Measurements from ENCODE around the gene MEF2D.

MEF2D gene

GRCh38 chr1:156440654-156441437 lies 59.7 kb downstream of the MEF2D start:
- no peak for ATAC-seq
- TF ChIP-seq ZNF70 (CRISPR knock-in tag; IDR thresholded peaks at IDR 0.05) = no peak
- TF ChIP-seq TSHZ2 (CRISPR knock-in tag; IDR thresholded peaks at IDR 0.05) = no peak
- TF ChIP-seq RARB (CRISPR knock-in tag; IDR thresholded peaks at IDR 0.05) = no peak
- no peak for TF ChIP-seq GLIS3 (CRISPR knock-in tag; IDR thresholded peaks at IDR 0.05)
- TF ChIP-seq ZFP3 (CRISPR knock-in tag; IDR thresholded peaks at IDR 0.05) = no peak
- TF ChIP-seq CSRNP3 (CRISPR knock-in tag; IDR thresholded peaks at IDR 0.05) = no peak
- no peak for TF ChIP-seq ZNF8 (CRISPR knock-in tag; IDR thresholded peaks at IDR 0.05)
- no peak for TF ChIP-seq ZC3H10 (CRISPR knock-in tag; IDR thresholded peaks at IDR 0.05)

GRCh38 chr1:156439777-156440183 lies 60.8 kb downstream of the MEF2D start:
- TF ChIP-seq ZFP3 (CRISPR knock-in tag; IDR thresholded peaks at IDR 0.05) (no peak), CREB5 (CRISPR knock-in tag; IDR thresholded peaks at IDR 0.05; ENCODE audit: low read depth) (no peak), ZNF70 (CRISPR knock-in tag; IDR thresholded peaks at IDR 0.05) (no peak), ZFP30 (CRISPR knock-in tag; IDR thresholded peaks at IDR 0.05) (no peak), TSHZ2 (CRISPR knock-in tag; IDR thresholded peaks at IDR 0.05) (no peak), PPARA (CRISPR knock-in tag; IDR thresholded peaks at IDR 0.05; ENCODE audit: borderline replicate concordance) (no peak), GLIS3 (CRISPR knock-in tag; IDR thresholded peaks at IDR 0.05) (no peak), ARNTL (CRISPR knock-in tag; IDR thresholded peaks at IDR 0.05; ENCODE audit: borderline replicate concordance, low read depth) (no peak), ZNF8 (CRISPR knock-in tag; IDR thresholded peaks at IDR 0.05) (no peak), TCF4 (CRISPR knock-in tag; IDR thresholded peaks at IDR 0.05; ENCODE audit: borderline replicate concordance) (no peak), CSRNP3 (CRISPR knock-in tag; IDR thresholded peaks at IDR 0.05) (no peak)
- no peak for ATAC-seq

- no peak for TF ChIP-seq ARNTL (CRISPR knock-in tag; IDR thresholded peaks at IDR 0.05; ENCODE audit: borderline replicate concordance, low read depth)
- no peak for TF ChIP-seq ZNF8 (CRISPR knock-in tag; IDR thresholded peaks at IDR 0.05)
- TF ChIP-seq CREB5 (CRISPR knock-in tag; IDR thresholded peaks at IDR 0.05; ENCODE audit: low read depth) = no peak
- TF ChIP-seq ZFP3 (CRISPR knock-in tag; IDR thresholded peaks at IDR 0.05) = no peak
- no peak for TF ChIP-seq OSR1 (CRISPR knock-in tag; IDR thresholded peaks at IDR 0.05)
- TF ChIP-seq ESRRG (CRISPR knock-in tag; IDR thresholded peaks at IDR 0.05) = no peak
- TF ChIP-seq PPARA (CRISPR knock-in tag; IDR thresholded peaks at IDR 0.05; ENCODE audit: borderline replicate concordance) = no peak
- TF ChIP-seq ISL1 (CRISPR knock-in tag; IDR thresholded peaks at IDR 0.05) = no peak
- no peak for TF ChIP-seq SNAI2 (CRISPR knock-in tag; IDR thresholded peaks at IDR 0.05)
- no peak for TF ChIP-seq RARB (CRISPR knock-in tag; IDR thresholded peaks at IDR 0.05)
- no peak for TF ChIP-seq ZNF565 (CRISPR knock-in tag; conservative IDR thresholded peaks at IDR 0.05; ENCODE audit: low read depth)
- ATAC-seq = no peak
These were observed 61.4 kb downstream of the MEF2D start for GRCh38 chr1:156439036-156439776.
